ENCODE data around the gene LRP2. TPM values are rescaled to one million over a fixed set of nuclear protein-coding genes. Genes with fewer than 3 reads are reported as not detected.

The LRP2 gene
- total RNA-seq, 1 donor from 2014 or later, result 54.2 TPM

DNA sequence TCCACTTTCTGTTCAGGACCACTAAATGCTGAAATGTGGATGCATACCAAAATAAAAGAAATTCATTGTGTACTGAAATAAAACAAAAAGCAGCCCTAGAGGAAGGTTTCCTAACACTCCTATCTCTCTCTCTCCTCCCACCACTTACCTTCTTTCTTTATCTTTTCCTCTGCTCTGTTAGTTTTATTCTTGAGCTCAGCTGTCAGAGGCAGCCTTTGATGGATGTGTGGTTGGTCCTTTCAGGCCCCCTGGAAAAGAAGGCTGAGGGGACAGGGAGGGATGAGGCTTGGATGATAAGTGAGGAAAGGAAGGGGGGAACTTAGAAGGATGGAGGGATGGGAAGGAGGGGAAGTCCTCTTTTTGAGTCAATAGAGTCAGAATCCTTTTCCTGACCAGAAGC lies 245.3 kb downstream of the LRP2 start:
- peaks cover 17% of the 10 kb centered on the region for H3K4me1 Mint-ChIP-seq
- no peaks in the 10 kb centered on the region for H3K9me3 Mint-ChIP-seq
- no peak overlapping the region for H3K4me3 Mint-ChIP-seq
- TF ChIP-seq, protein P1, sequence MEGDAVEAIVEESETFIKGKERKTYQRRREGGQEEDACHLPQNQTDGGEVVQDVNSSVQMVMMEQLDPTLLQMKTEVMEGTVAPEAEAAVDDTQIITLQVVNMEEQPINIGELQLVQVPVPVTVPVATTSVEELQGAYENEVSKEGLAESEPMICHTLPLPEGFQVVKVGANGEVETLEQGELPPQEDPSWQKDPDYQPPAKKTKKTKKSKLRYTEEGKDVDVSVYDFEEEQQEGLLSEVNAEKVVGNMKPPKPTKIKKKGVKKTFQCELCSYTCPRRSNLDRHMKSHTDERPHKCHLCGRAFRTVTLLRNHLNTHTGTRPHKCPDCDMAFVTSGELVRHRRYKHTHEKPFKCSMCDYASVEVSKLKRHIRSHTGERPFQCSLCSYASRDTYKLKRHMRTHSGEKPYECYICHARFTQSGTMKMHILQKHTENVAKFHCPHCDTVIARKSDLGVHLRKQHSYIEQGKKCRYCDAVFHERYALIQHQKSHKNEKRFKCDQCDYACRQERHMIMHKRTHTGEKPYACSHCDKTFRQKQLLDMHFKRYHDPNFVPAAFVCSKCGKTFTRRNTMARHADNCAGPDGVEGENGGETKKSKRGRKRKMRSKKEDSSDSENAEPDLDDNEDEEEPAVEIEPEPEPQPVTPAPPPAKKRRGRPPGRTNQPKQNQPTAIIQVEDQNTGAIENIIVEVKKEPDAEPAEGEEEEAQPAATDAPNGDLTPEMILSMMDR (IDR thresholded peaks at IDR 0.05; ENCODE audit: unreplicated experiment), result no peak
- H3K36me3 Mint-ChIP-seq, result no peaks in the 10 kb centered on the region
- no peak overlapping the region for H3K27ac Mint-ChIP-seq
- DNase-seq (ENCODE audit: low spot score in 2 of 2, unreplicated experiment in 2 of 2), result no peak
- H3K27me3 Mint-ChIP-seq (ENCODE audit: low read depth), result peaks cover 13% of the 10 kb centered on the region

DNA sequence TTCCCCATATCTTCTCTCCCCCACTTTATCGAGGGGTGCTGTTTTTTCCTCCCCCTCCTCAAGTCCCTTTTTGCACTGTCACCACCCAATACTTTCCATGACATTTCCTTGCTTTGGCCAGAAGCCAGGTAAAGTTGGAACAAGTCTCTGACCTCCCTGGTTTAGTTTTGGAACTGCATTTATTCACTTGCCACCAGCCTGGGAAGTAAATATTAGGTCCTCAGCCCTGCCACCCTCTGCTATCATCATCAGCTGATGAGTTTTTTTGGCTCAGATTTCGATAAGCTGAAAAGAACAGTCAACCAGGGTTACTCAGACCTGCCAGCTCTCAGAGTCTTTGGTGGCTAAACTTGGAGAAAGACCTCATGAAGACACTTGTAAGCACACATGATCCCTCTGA lies 246.0 kb downstream of the LRP2 start:
- TF ChIP-seq, protein P1 (IDR thresholded peaks at IDR 0.05; ENCODE audit: unreplicated experiment), result no peak
- no peaks in the 10 kb centered on the region for H3K9me3 Mint-ChIP-seq
- H3K36me3 Mint-ChIP-seq, result no peaks in the 10 kb centered on the region
- no peak for DNase-seq (ENCODE audit: low spot score in 2 of 2, unreplicated experiment in 2 of 2)
- peaks cover 13% of the 10 kb centered on the region for H3K27me3 Mint-ChIP-seq (ENCODE audit: low read depth)
- H3K27ac Mint-ChIP-seq, result no peak overlapping the region
- H3K4me1 Mint-ChIP-seq, result peaks cover 17% of the 10 kb centered on the region
- no peak overlapping the region for H3K4me3 Mint-ChIP-seq

DNA sequence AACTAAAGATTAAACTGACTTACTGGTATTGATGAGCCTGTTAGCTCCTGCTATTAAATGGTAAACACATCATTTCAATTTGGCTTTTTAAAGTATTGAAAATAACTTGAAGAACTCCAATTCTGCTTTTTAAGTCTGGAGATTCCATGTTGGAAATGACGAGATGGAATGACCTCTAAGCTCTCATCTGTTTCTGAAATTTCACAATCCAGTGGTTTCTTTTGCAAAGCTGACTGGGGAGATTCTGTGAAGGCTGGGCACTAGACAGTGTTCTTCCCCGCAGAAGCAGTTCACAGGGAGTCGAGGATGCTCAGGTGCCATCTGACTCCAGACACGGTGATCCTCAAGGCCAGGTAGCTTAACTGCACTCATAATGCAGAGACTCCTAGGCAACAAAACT lies 248.3 kb downstream of the LRP2 start:
- no peaks in the 10 kb centered on the region for H3K9me3 Mint-ChIP-seq
- no peak overlapping the region for H3K4me3 Mint-ChIP-seq
- peaks cover 15% of the 10 kb centered on the region for H3K4me1 Mint-ChIP-seq
- H3K36me3 Mint-ChIP-seq, result no peaks in the 10 kb centered on the region
- H3K27me3 Mint-ChIP-seq (ENCODE audit: low read depth), result peaks cover 25% of the 10 kb centered on the region
- no peak for DNase-seq (ENCODE audit: low spot score in 2 of 2, unreplicated experiment in 2 of 2)
- H3K27ac Mint-ChIP-seq, result no peak overlapping the region
- TF ChIP-seq, protein P1 (IDR thresholded peaks at IDR 0.05; ENCODE audit: unreplicated experiment), result no peak

DNA sequence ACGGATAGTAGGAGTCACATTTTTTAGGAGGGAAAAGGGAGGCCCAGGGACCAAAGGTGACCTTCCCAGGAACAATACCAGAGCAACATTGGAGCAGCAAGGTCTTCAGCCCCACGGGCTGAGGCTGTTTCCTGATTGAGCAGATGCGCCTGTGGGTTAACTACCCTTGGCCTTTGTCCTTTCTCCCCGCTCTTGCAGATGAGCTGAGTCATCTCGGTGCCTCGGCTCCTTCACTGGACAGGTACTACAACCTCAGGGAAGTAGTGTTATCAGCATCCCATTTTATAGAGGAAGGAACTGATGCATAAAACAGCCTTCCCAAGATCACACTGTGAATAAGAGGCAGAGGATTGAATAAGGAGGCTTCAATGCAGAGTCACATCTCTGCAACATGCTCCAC lies 249.5 kb downstream of the LRP2 start:
- no peak overlapping the region for H3K27ac Mint-ChIP-seq
- no peak for DNase-seq (ENCODE audit: low spot score in 2 of 2, unreplicated experiment in 2 of 2)
- H3K9me3 Mint-ChIP-seq, result no peaks in the 10 kb centered on the region
- TF ChIP-seq, protein P1 (IDR thresholded peaks at IDR 0.05; ENCODE audit: unreplicated experiment), result no peak
- peaks cover 34% of the 10 kb centered on the region for H3K27me3 Mint-ChIP-seq (ENCODE audit: low read depth)
- no peaks in the 10 kb centered on the region for H3K36me3 Mint-ChIP-seq
- H3K4me3 Mint-ChIP-seq, result no peak overlapping the region
- H3K4me1 Mint-ChIP-seq, result peaks cover 15% of the 10 kb centered on the region

DNA sequence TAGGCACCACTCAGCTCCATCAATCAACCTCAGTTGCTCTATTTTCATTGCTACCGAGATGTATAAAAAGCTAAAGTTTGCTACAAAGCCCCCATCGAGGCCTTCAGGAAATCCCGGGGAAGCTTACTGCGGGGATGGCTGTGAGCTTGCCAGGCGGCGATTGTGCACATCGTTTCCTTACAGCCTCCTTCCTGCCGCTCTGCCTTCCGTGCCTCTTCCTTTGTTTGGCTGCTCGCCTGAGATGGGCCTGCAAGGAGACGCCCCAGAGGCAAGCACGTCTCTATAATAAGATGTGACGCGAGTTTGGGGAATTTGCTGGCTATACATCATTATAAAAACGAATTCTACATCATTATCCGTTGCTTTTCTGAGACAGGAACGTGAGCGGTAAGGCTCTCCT lies 251.4 kb downstream of the LRP2 start:
- H3K4me1 Mint-ChIP-seq, result peaks cover 6% of the 10 kb centered on the region
- H3K27me3 Mint-ChIP-seq (ENCODE audit: low read depth), result peaks cover 29% of the 10 kb centered on the region
- H3K9me3 Mint-ChIP-seq, result no peaks in the 10 kb centered on the region
- H3K36me3 Mint-ChIP-seq, result no peaks in the 10 kb centered on the region
- TF ChIP-seq, protein P1 (IDR thresholded peaks at IDR 0.05; ENCODE audit: unreplicated experiment), result no peak
- H3K27ac Mint-ChIP-seq, result no peak overlapping the region
- H3K4me3 Mint-ChIP-seq, result no peak overlapping the region
- no peak for DNase-seq (ENCODE audit: low spot score in 2 of 2, unreplicated experiment in 2 of 2)

DNA sequence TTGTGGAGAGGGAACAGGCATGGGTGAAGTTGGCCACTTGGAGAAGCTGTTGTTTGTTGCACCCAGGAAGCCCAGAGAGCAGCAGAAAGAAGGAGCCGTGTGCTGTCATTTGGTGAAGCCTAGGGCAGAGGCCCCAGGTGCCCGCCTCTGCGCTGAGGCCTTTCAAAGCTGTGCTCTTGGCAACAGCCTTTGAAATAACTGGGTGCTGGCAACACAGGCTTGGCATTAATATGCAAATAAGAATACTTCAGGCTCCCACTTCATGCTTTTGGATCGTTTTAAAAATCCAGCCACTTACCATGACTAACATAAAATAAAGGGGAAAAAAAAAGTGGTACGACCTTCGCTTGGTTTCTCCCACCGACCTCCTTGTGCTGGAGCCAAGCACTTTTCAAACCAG lies 251.9 kb downstream of the LRP2 start:
- TF ChIP-seq, protein P1 (IDR thresholded peaks at IDR 0.05; ENCODE audit: unreplicated experiment), result no peak
- peaks cover 5% of the 10 kb centered on the region for H3K4me1 Mint-ChIP-seq
- H3K4me3 Mint-ChIP-seq, result no peak overlapping the region
- DNase-seq (ENCODE audit: low spot score in 2 of 2, unreplicated experiment in 2 of 2), result no peak
- H3K9me3 Mint-ChIP-seq, result no peaks in the 10 kb centered on the region
- no peak overlapping the region for H3K27ac Mint-ChIP-seq
- peaks cover 29% of the 10 kb centered on the region for H3K27me3 Mint-ChIP-seq (ENCODE audit: low read depth)
- H3K36me3 Mint-ChIP-seq, result no peaks in the 10 kb centered on the region

Data from mesothelial cell of epicardium (in vitro differentiated cells).